MCF 10A (cell line): ENCODE measurements around the gene PTGDR. TPM values are rescaled to one million over a fixed set of nuclear protein-coding genes. Genes with fewer than 3 reads are reported as not detected.

Source experiments
- BruUV-seq: library from RNA; stranded (reverse); fragments of 400-500 nt; replicated peaks from 2 replicates; lab custom pipeline; 2021; lab: Mats Ljungman, UMichigan
- CTCF ChIA-PET: fragments of 300-600 bp; sonication (Branson Sonifier 250); formaldehyde crosslinking; extraction: SDS; loops from one replicate; lab custom pipeline; 2021; ENCODE audit warnings: antibody characterized with exemption, inconsistent platforms; lab: Yijun Ruan, JAX
- POLR2A ChIA-PET: fragments of 300-600, 350-650 bp; sonication (Branson Sonifier 250); formaldehyde crosslinking; extraction: SDS; loops from one replicate; lab custom pipeline; 2020; ENCODE audit warnings: antibody characterized with exemption, inconsistent platforms; lab: Yijun Ruan, JAX
- DNase-seq: peaks from one replicate; pipeline ENCODE4 v3.0.0-alpha.2; 2018; ENCODE audit not compliant: unreplicated experiment
- H3K27ac Mint-ChIP-seq: one replicate; pipeline ENCODE4 v1.8.0; 2022; ENCODE audit warnings: mild to moderate bottlenecking, low read depth, mixed read lengths; ENCODE audit not compliant: unreplicated experiment
- H3K27me3 Mint-ChIP-seq: one replicate; pipeline ENCODE4 v1.8.0; 2022; ENCODE audit warnings: mixed read lengths; ENCODE audit not compliant: insufficient read depth, unreplicated experiment
- H3K36me3 Mint-ChIP-seq: one replicate; pipeline ENCODE4 v1.8.0; 2022; ENCODE audit warnings: mild to moderate bottlenecking, moderate library complexity, mixed read lengths; ENCODE audit not compliant: insufficient read depth, unreplicated experiment
- H3K4me1 Mint-ChIP-seq: one replicate; pipeline ENCODE4 v1.8.0; 2022; ENCODE audit warnings: mixed read lengths; ENCODE audit not compliant: insufficient read depth, unreplicated experiment
- H3K4me3 Mint-ChIP-seq: one replicate; pipeline ENCODE4 v1.8.0; 2022; ENCODE audit warnings: mild to moderate bottlenecking, moderate library complexity, mixed read lengths; ENCODE audit not compliant: unreplicated experiment
- H3K9me3 Mint-ChIP-seq: one replicate; pipeline ENCODE4 v1.8.0; 2022; ENCODE audit warnings: mixed read lengths; ENCODE audit not compliant: unreplicated experiment
- intact Hi-C: fragments of 100-400 bp; cut with micrococcal nuclease; formaldehyde crosslinking; loops from 2 replicates; pipeline ENCODE4 v1.14.1; 2022
- total RNA-seq: library from RNA; stranded (reverse); gene quantifications from 2 replicates; pipeline ENCODE4 v1.2.3, GENCODE V29; 2022
- TF ChIP-seq, protein P1 (sequence below): fragments of 200-600 bp; IDR thresholded peaks from one replicate; pipeline ENCODE4 v1.8.0; 2022; ENCODE audit warnings: antibody characterized with exemption, mild to moderate bottlenecking; ENCODE audit not compliant: unreplicated experiment

Gene PTGDR
- total RNA-seq, 1 experiment from 2014 or later, result not detected

DNA sequence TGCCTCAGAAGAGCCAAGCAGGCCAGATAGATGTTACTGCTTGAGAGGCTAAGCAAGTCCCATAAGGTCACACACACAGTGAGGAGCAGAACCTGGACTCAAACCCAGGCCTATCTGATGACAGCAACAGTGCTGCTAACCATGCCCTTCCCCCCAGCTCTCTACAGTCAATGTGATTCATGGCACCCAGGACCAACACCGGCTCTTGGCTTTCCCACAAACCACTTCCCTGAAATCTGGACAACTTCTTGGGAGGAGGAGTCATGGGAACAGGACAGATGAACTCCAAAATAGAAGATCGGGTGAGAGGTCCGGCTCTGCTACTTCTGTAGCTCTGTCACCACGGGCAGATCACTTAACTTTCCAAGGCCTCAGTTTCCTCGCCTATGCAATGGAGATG lies 716 bp upstream of the PTGDR start:
- intact Hi-C loops, result no loop called here
- POLR2A ChIA-PET, result interaction anchor here (2.1 kb wide), 1 partner anchor 13 kb away, joined by 5 read pairs; no protein-coding TSS in a partner anchor
- H3K9me3 Mint-ChIP-seq, result no peaks in the 10 kb centered on the region
- H3K4me3 Mint-ChIP-seq, result no peak overlapping the region
- BruUV-seq, result no TSS peak
- H3K4me1 Mint-ChIP-seq, result peaks cover 11% of the 10 kb centered on the region
- CTCF ChIA-PET, result interaction anchor here (0.6 to 1.6 kb wide), 3 partner anchors 13 to 1416 kb away, joined by 3 to 4 read pairs (median 4); no protein-coding TSS in a partner anchor
- DNase-seq, result peak; percentile 16
- TF ChIP-seq, protein P1, sequence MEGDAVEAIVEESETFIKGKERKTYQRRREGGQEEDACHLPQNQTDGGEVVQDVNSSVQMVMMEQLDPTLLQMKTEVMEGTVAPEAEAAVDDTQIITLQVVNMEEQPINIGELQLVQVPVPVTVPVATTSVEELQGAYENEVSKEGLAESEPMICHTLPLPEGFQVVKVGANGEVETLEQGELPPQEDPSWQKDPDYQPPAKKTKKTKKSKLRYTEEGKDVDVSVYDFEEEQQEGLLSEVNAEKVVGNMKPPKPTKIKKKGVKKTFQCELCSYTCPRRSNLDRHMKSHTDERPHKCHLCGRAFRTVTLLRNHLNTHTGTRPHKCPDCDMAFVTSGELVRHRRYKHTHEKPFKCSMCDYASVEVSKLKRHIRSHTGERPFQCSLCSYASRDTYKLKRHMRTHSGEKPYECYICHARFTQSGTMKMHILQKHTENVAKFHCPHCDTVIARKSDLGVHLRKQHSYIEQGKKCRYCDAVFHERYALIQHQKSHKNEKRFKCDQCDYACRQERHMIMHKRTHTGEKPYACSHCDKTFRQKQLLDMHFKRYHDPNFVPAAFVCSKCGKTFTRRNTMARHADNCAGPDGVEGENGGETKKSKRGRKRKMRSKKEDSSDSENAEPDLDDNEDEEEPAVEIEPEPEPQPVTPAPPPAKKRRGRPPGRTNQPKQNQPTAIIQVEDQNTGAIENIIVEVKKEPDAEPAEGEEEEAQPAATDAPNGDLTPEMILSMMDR, result no peak
- no peaks in the 10 kb centered on the region for H3K27me3 Mint-ChIP-seq
- H3K36me3 Mint-ChIP-seq, result no peaks in the 10 kb centered on the region
- no peak overlapping the region for H3K27ac Mint-ChIP-seq

DNA sequence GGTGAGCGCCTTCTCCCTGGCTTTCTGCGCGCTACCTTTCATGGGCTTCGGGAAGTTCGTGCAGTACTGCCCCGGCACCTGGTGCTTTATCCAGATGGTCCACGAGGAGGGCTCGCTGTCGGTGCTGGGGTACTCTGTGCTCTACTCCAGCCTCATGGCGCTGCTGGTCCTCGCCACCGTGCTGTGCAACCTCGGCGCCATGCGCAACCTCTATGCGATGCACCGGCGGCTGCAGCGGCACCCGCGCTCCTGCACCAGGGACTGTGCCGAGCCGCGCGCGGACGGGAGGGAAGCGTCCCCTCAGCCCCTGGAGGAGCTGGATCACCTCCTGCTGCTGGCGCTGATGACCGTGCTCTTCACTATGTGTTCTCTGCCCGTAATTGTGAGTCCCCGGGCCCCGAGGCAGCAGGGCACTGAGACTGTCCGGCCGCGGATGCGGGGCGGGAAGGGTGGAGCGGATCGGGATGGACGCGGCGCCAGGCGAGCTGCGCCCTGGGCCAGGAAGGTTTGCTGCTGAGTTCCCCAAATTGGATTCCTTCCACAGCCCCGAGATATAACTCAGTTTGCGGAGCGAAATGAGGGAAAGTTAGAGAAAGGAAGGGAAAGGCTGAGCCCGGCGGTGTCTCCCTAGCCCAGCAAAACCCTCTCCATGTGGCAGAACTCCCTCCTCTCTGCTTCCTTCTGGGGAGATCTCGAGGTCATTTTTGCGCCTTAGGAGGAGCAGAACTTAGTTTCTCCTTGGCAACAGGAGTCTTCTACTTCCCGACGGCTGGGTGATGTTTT lies 972 bp downstream of the PTGDR start:
- BruUV-seq, result no TSS peak
- Mint-ChIP-seq H3K9me3 (no peaks in the 10 kb centered on the region), H3K36me3 (no peaks in the 10 kb centered on the region), H3K4me1 (peaks cover 12% of the 10 kb centered on the region), H3K27ac (no peak overlapping the region), H3K4me3 (no peak overlapping the region), H3K27me3 (no peaks in the 10 kb centered on the region)
- ChIA-PET CTCF (no interaction called here), POLR2A (interaction anchor here (0.7 kb wide), 1 partner anchor 74 kb away, joined by 3 read pairs; no protein-coding TSS in a partner anchor)
- intact Hi-C loops, result no loop called here
- no peak for DNase-seq
- TF ChIP-seq, protein P1, result no peak

DNA sequence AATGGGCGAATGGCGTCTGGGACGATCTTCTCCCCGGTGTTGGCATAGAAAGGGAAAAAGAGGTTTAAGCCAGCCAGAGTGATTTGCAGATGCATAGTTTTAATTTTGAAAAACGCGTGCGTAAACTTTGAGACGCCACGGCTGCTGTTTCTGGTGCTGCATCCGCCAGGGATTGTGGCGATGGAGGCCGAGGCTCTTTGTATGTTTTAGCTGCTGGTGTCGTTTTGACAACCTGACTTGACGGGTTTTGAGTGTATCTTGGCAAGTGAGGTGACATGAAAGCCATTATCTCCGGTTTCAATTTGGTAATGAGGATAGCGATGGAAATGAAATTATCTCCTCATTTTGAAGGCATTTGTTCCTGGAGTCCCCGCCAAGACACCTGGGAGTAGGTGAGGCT lies 1.6 kb downstream of the PTGDR start:
- Mint-ChIP-seq H3K4me3 (no peak overlapping the region), H3K36me3 (no peaks in the 10 kb centered on the region), H3K4me1 (peaks cover 12% of the 10 kb centered on the region), H3K9me3 (no peaks in the 10 kb centered on the region), H3K27ac (no peak overlapping the region), H3K27me3 (no peaks in the 10 kb centered on the region)
- ChIA-PET CTCF (no interaction called here), POLR2A (interaction anchor here (0.7 kb wide), 1 partner anchor 75 kb away, joined by 3 read pairs; no protein-coding TSS in a partner anchor)
- intact Hi-C loops, result no loop called here
- BruUV-seq, result no TSS peak
- DNase-seq, result no peak
- TF ChIP-seq, protein P1, result no peak

DNA sequence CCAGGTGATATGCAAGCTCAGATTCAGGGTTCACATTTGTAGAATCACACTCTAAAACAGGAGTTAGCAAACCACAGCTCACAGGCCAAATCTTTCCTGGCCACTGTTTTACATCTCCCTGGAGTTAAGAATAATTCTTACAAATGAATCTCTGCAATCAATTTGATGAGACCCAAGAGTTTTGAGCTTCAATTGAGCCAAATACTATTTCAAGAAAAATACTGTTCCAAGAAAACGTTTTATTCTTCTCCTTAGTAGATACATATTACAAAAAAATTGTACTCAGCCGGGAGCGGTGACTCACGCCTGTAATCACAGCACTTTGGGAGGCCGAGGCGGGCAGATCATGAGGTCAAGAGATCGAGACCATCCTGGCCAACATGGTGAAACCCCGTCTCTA lies 2.5 kb downstream of the PTGDR start:
- Mint-ChIP-seq H3K4me1 (peaks cover 12% of the 10 kb centered on the region), H3K4me3 (no peak overlapping the region), H3K9me3 (no peaks in the 10 kb centered on the region), H3K27me3 (no peaks in the 10 kb centered on the region), H3K27ac (no peak overlapping the region), H3K36me3 (no peaks in the 10 kb centered on the region)
- no peak for DNase-seq
- POLR2A ChIA-PET, result interaction anchor here (0.6 to 0.7 kb wide), 2 partner anchors 92 to 282 kb away, joined by 3 read pairs; partner anchors contain the start of genes GPR137C and TXNDC16
- TF ChIP-seq, protein P1, result no peak
- CTCF ChIA-PET, result interaction anchor here (0.7 kb wide), 1 partner anchor 1906 kb away, joined by 3 read pairs; no protein-coding TSS in a partner anchor
- intact Hi-C loops, result loop anchor here (5.0 kb wide), 1 partner anchor 128 kb away; no protein-coding TSS in a partner anchor
- BruUV-seq, result no TSS peak
